Gastroesophageal sphincter (tissue), 4 donors: ENCODE data around the gene HEXA. TPM values are rescaled to one million over a fixed set of nuclear protein-coding genes. Genes with fewer than 3 reads are reported as not detected.

Experiments used
- ATAC-seq: fragments of 150-250 bp; one replicate; pipeline ENCODE4 v1.9.1; 2016; ENCODE audit warnings: mild to moderate bottlenecking, moderate library complexity
- H3K27ac ChIP-seq, 4 donors: fragments of 200-600 bp; sonication (generic) in 3 of 4; 1 replicate in 3 of 4; 2 replicates in 1 of 4; pipeline ENCODE4 v1.5.1; 2016 to 2019
- H3K27me3 ChIP-seq: fragments of 200-600 bp; sonication (generic); one replicate; pipeline ENCODE4 v1.5.1; 2019
- H3K36me3 ChIP-seq, 2 donors: fragments of 200-600 bp; sonication (generic); one replicate each; pipeline ENCODE4 v1.5.1; 2019; ENCODE audit warnings: control low read depth in 1 of 2
- H3K4me1 ChIP-seq, 3 donors: fragments of 200-600 bp; sonication (generic); 1 replicate in 2 of 3; 2 replicates in 1 of 3; pipeline ENCODE4 v1.5.1; 2016 to 2019; ENCODE audit warnings: control low read depth in 2 of 3
- H3K4me3 ChIP-seq, 2 donors: fragments of 200-600 bp; sonication (generic); one replicate each; pipeline ENCODE4 v1.5.1; 2019; ENCODE audit warnings: mild to moderate bottlenecking in 1 of 2, moderate library complexity in 1 of 2
- H3K9me3 ChIP-seq, 3 donors: fragments of 200-600 bp; sonication (generic); one replicate each; pipeline ENCODE4 v1.5.1; 2017 to 2019; ENCODE audit warnings: control low read depth in 2 of 3
- EP300 ChIP-seq: sonication (generic); formaldehyde crosslinking; IDR thresholded peaks from one replicate; pipeline ENCODE4 v1.6.1; 2017; ENCODE audit warnings: antibody characterized with exemption, mild to moderate bottlenecking
- POLR2A ChIP-seq, 2 donors: fragments of 450-650 bp; IDR thresholded peaks; one replicate each; pipeline ENCODE4 v1.6.1; 2017; ENCODE audit warnings: antibody characterized with exemption in 2 of 2, mild to moderate bottlenecking in 2 of 2, moderate library complexity in 1 of 2
- POLR2AphosphoS5 ChIP-seq: sonication (generic); formaldehyde crosslinking; IDR thresholded peaks from one replicate; pipeline ENCODE4 v1.6.1; 2017; ENCODE audit warnings: antibody characterized with exemption
- WGBS, 2 donors: methylation state at CpG; one replicate each; pipeline ENCODE4 v1.1.5; 2018; ENCODE audit warnings: low coverage in 1 of 2; 5-methylcytosine and 5-hydroxymethylcytosine counted together
- total RNA-seq, 4 donors: library from RNA; depleted of rRNA; stranded (reverse); fragments of >200 nt; gene quantifications; one replicate each; pipeline ENCODE4 v1.1.0, GENCODE V29; 2016
- TF ChIP-seq, protein P1 (sequence below), 4 experiments: fragments of 200-600 bp in 2 of 4; fragments of 450-650 bp in 2 of 4; sonication (generic) in 1 of 4; IDR thresholded peaks; one replicate each; pipeline ENCODE4 v1.5.1; 2017 to 2019; ENCODE audit warnings: antibody characterized with exemption in 4 of 4, mild to moderate bottlenecking in 2 of 4, moderate library complexity in 2 of 4

Gene HEXA
- total RNA-seq, 4 donors from 2014 or later, result 46.3 to 68.5 (median 60.9) TPM

- Histone ChIP-seq H3K9me3 (no peaks in the 10 kb centered on the region), H3K27ac (no peak overlapping the region), H3K4me3 (no peak overlapping the region), H3K4me1 (no peaks in the 10 kb centered on the region), H3K36me3 (no peaks in the 10 kb centered on the region), H3K27me3 (peaks cover 13% of the 10 kb centered on the region)
- no peak for ATAC-seq
- WGBS, 2 donors, result 9 to 67% methylated on average over 1 of the region's 1 CpG
- TF ChIP-seq EP300, result no peak
- TF ChIP-seq POLR2A (IDR thresholded peaks at IDR 0.05), result no peak
- no peak for TF ChIP-seq POLR2AphosphoS5
- TF ChIP-seq, protein P1, sequence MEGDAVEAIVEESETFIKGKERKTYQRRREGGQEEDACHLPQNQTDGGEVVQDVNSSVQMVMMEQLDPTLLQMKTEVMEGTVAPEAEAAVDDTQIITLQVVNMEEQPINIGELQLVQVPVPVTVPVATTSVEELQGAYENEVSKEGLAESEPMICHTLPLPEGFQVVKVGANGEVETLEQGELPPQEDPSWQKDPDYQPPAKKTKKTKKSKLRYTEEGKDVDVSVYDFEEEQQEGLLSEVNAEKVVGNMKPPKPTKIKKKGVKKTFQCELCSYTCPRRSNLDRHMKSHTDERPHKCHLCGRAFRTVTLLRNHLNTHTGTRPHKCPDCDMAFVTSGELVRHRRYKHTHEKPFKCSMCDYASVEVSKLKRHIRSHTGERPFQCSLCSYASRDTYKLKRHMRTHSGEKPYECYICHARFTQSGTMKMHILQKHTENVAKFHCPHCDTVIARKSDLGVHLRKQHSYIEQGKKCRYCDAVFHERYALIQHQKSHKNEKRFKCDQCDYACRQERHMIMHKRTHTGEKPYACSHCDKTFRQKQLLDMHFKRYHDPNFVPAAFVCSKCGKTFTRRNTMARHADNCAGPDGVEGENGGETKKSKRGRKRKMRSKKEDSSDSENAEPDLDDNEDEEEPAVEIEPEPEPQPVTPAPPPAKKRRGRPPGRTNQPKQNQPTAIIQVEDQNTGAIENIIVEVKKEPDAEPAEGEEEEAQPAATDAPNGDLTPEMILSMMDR (IDR thresholded peaks at IDR 0.05), result no peak
Observed at GRCh38 chr15:72411544-72411943, 35.7 kb upstream of the HEXA start.

- WGBS, 2 donors, result 77 to 89% methylated on average over 3 to 5 of the region's 5 CpGs
- ATAC-seq, result no peak
- H3K36me3 ChIP-seq, result no peaks in the 10 kb centered on the region
- no peaks in the 10 kb centered on the region for H3K4me1 ChIP-seq
- H3K27ac ChIP-seq, result no peak overlapping the region
- H3K4me3 ChIP-seq, result no peak overlapping the region
- H3K9me3 ChIP-seq, result no peaks in the 10 kb centered on the region
- H3K27me3 ChIP-seq, result peaks cover 14% of the 10 kb centered on the region
- TF ChIP-seq, protein P1 (IDR thresholded peaks at IDR 0.05), result no peak
- no peak for TF ChIP-seq EP300
- TF ChIP-seq POLR2A (IDR thresholded peaks at IDR 0.05), result no peak
- TF ChIP-seq POLR2AphosphoS5, result no peak
Observed at GRCh38 chr15:72411111-72411510, 35.3 kb upstream of the HEXA start.

- Histone ChIP-seq H3K27ac (no peak overlapping the region), H3K4me3 (no peak overlapping the region), H3K4me1 (no peaks in the 10 kb centered on the region), H3K36me3 (no peaks in the 10 kb centered on the region), H3K9me3 (no peaks in the 10 kb centered on the region), H3K27me3 (peaks cover 43% of the 10 kb centered on the region)
- WGBS, 2 donors, result 72 to 73% methylated on average over 2 to 3 of the region's 3 CpGs
- ATAC-seq, result no peak
- TF ChIP-seq, protein P1 (IDR thresholded peaks at IDR 0.05), result no peak
- no peak for TF ChIP-seq EP300
- no peak for TF ChIP-seq POLR2AphosphoS5
- TF ChIP-seq POLR2A (IDR thresholded peaks at IDR 0.05), result no peak
Observed at GRCh38 chr15:72406936-72407335, 31.1 kb upstream of the HEXA start.

- Histone ChIP-seq H3K9me3 (no peaks in the 10 kb centered on the region), H3K27me3 (peaks cover 40% of the 10 kb centered on the region), H3K4me3 (no peak overlapping the region), H3K27ac (no peak overlapping the region), H3K4me1 (no peaks in the 10 kb centered on the region), H3K36me3 (no peaks in the 10 kb centered on the region)
- TF ChIP-seq POLR2AphosphoS5 (no peak), EP300 (no peak), POLR2A (IDR thresholded peaks at IDR 0.05) (no peak)
- TF ChIP-seq, protein P1 (IDR thresholded peaks at IDR 0.05), result no peak
- ATAC-seq, result no peak
Observed at GRCh38 chr15:72404841-72405240, 29.0 kb upstream of the HEXA start.

DNA sequence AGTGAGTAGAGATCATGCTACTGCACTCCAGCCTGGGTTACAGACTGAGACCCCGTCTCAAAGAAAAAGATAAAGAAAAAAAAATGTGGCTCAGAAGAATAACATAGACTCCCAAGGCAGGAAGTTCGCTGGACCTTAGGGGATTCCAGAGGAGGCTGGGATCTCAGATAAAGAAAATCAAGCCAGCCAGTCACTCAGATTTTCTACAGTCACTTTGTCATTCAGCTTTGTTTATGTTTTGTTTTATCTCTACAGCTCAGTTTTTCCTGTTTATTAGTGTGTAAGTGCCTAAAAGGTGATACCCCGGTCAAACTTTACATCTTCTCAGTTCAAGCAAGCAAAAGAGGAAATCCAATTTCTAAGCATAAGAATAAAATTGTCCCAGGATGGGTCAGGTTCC, 28.5 kb upstream of the HEXA start:
- no peak for ATAC-seq
- H3K36me3 ChIP-seq, result no peaks in the 10 kb centered on the region
- no peak overlapping the region for H3K27ac ChIP-seq
- H3K4me1 ChIP-seq, result no peaks in the 10 kb centered on the region
- WGBS, 2 donors, result 19 to 50% methylated on average over 2 to 3 of the region's 3 CpGs
- TF ChIP-seq POLR2A (IDR thresholded peaks at IDR 0.05) (no peak), POLR2AphosphoS5 (no peak), EP300 (no peak)
- TF ChIP-seq, protein P1 (IDR thresholded peaks at IDR 0.05), result no peak
- no peak overlapping the region for H3K4me3 ChIP-seq
- H3K9me3 ChIP-seq, result no peaks in the 10 kb centered on the region
- H3K27me3 ChIP-seq, result peaks cover 37% of the 10 kb centered on the region
